ENCODE measurements around the gene CTSD. TPM values are rescaled to one million over a fixed set of nuclear protein-coding genes. Genes with fewer than 3 reads are reported as not detected.

Gene CTSD
- total RNA-seq, 1 donor from 2014 or later = 44.9 TPM

DNA sequence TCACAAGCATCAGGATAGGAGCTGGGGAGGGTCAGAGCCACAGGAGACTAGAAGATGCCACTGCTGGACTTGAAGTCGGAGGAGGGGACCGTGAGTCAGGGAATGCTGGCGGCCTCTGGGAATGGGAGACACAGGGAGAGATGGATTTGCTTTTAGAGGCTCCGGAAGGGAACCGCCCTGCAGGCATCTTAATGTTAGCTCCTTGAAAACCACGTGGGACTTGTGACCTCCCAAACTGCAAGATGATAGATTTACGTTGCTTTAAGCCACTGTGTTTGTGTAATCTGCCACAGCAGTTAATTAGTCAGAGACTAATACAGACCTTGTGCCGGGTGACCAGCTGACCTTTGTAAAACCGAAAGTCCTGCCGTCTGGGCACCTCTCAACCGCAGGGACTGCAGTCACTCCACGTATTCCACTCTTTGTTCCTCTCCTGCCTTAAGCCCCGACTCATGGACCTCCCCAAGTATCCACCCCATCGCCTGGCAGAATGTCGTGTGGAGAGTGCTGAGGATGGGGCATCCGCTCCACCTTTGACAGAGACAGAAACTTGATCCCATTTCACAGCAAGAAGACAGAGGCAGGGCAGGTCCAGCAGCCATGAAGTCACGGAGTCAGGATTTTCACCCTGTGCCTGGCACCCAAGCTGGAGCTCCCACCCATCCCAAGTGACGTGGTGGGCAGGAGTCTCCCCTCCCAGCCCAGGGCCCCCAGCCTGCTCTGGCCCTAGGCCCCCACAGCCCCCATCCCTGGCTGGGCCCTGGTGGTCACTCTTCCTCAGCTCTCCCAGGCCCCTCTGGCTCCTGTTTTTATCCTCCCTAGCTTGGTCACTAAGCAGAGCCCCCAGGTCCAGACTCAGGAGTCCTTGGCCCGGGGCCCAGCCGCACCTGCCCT, 19.4 kb upstream of the CTSD start:
- H3K9me3 ChIP-seq (ENCODE audit: control insufficient read depth in 3 of 3, low read length in 3 of 3) = no peaks in the 10 kb centered on the region
- peaks cover 0 to 3% (median 2%) of the 10 kb centered on the region in 3 donors for H3K4me1 ChIP-seq (ENCODE audit: control insufficient read depth in 3 of 3, insufficient read depth in 3 of 3, low read length in 3 of 3)
- no peak overlapping the region for H3K9ac ChIP-seq (ENCODE audit: low read depth in 1 of 3, low read length in 3 of 3)
- H3K4me3 ChIP-seq (ENCODE audit: low read length in 3 of 3) = no peak overlapping the region
- no peaks in the 10 kb centered on the region for H3K36me3 ChIP-seq (ENCODE audit: control insufficient read depth in 3 of 3, insufficient read depth in 3 of 3, low read length in 3 of 3)
- H3K27ac ChIP-seq (ENCODE audit: low read depth, low read length) = no peak overlapping the region
- H3K27me3 ChIP-seq (ENCODE audit: control insufficient read depth in 3 of 3, insufficient read depth in 3 of 3, low read length in 3 of 3) = peaks cover 0 to 22% (median 3%) of the 10 kb centered on the region in 3 donors

DNA sequence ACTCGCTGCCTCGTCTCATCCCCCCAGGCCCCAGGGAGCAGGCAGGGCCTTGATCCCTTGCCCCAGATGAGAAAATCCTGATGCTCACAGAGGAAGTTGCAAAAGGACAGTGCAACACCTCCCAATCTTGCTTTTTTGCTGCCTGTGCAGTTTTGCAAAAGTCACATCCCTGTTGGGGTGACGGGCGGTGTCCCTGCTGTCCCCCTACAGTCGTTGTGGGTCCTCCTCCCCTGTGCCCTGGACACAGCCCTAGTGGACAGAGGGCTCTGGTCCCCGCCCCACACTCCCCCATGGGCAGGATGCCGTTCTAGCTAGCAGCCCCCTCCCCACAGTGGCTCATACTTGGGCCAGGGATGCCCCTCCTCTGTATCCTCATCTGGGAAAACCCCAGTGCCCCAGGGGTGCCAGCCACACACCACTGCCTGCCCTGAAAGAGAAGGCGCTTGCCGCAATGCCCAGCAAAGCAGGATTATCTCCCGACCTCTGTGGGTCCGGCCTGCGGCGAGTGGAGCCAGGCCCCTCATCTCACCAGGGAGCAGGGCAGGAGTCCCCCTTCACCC, 18.4 kb upstream of the CTSD start:
- Histone ChIP-seq H3K4me3 (ENCODE audit: low read length in 3 of 3) (no peak overlapping the region), H3K27me3 (ENCODE audit: control insufficient read depth in 3 of 3, insufficient read depth in 3 of 3, low read length in 3 of 3) (peaks cover 0 to 27% (median 7%) of the 10 kb centered on the region in 3 donors), H3K4me1 (ENCODE audit: control insufficient read depth in 3 of 3, insufficient read depth in 3 of 3, low read length in 3 of 3) (peaks cover 0 to 3% (median 2%) of the 10 kb centered on the region in 3 donors), H3K27ac (ENCODE audit: low read depth, low read length) (no peak overlapping the region), H3K9ac (ENCODE audit: low read depth in 1 of 3, low read length in 3 of 3) (no peak overlapping the region), H3K36me3 (ENCODE audit: control insufficient read depth in 3 of 3, insufficient read depth in 3 of 3, low read length in 3 of 3) (no peaks in the 10 kb centered on the region), H3K9me3 (ENCODE audit: control insufficient read depth in 3 of 3, low read length in 3 of 3) (no peaks in the 10 kb centered on the region)

DNA sequence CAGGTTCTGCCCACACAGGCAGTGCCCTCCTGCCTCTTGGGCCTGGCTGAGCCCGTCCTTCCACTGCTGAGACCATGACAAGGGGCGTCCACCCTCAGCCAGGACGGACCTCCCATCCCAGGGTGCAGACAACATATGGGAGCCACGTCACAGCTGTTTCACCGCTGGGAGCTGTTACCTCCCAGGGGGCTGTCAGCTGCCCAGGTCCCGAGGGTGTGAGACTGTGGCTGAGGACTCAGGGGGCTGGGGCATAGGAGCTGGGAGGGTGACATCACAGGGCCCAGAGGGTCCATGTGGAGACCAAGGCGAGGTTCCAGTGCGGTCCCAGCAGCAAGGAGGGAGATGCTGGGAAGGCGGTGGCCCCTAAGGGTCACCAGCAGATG, 17.9 kb upstream of the CTSD start:
- no peak overlapping the region for H3K4me3 ChIP-seq (ENCODE audit: low read length in 3 of 3)
- no peaks in the 10 kb centered on the region for H3K36me3 ChIP-seq (ENCODE audit: control insufficient read depth in 3 of 3, insufficient read depth in 3 of 3, low read length in 3 of 3)
- H3K9me3 ChIP-seq (ENCODE audit: control insufficient read depth in 3 of 3, low read length in 3 of 3) = no peaks in the 10 kb centered on the region
- H3K4me1 ChIP-seq (ENCODE audit: control insufficient read depth in 3 of 3, insufficient read depth in 3 of 3, low read length in 3 of 3) = peaks cover 0 to 3% (median 2%) of the 10 kb centered on the region in 3 donors
- H3K27me3 ChIP-seq (ENCODE audit: control insufficient read depth in 3 of 3, insufficient read depth in 3 of 3, low read length in 3 of 3) = peaks cover 0 to 28% (median 12%) of the 10 kb centered on the region in 3 donors
- H3K27ac ChIP-seq (ENCODE audit: low read depth, low read length) = no peak overlapping the region
- H3K9ac ChIP-seq (ENCODE audit: low read depth in 1 of 3, low read length in 3 of 3) = no peak overlapping the region

DNA sequence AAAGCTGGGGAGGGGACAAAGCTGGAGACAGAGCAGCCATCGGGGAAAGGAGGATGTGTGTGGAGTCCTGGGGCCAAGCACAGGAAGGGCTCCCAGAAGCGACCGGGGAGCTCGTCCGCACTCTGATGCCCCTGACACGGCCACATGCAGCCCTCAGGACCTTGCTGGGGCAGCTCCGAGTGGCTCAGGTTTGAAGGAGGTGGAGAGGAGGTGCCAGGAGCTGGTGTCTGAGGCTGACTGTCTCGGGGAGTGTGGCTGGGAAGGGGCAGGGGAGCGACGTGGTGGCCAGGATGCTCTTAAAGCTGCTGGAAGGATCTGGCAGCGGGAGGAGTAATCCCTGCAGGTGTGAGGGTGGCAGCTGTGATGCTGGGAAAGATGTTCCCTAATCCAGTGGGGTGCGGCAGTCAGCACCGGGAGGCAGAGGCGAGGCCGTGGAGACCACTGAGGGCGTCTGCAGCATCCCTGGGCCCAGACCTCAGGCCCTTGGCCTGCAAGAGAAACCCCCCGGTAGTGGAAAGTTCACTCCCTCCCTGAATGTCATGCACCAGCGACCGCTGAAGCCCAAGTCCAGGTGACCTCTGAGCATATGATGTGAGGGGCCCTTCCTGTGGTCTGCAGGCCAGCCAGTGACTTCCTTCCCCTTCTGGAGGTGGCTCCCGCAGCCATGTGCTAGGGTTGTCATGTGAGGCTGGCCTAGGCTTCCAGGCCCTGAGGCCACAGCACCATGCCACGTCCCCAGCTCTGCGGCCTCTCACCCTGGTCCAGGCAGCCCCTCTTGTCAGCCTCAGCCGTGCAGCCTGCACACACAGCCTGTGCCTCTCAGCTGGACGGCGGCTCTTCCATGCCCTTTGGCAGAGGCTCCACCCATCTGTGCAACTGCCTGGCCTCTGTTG, 17.2 kb upstream of the CTSD start:
- no peak overlapping the region for H3K27ac ChIP-seq (ENCODE audit: low read depth, low read length)
- peaks cover 0 to 30% (median 12%) of the 10 kb centered on the region in 3 donors for H3K27me3 ChIP-seq (ENCODE audit: control insufficient read depth in 3 of 3, insufficient read depth in 3 of 3, low read length in 3 of 3)

DNA sequence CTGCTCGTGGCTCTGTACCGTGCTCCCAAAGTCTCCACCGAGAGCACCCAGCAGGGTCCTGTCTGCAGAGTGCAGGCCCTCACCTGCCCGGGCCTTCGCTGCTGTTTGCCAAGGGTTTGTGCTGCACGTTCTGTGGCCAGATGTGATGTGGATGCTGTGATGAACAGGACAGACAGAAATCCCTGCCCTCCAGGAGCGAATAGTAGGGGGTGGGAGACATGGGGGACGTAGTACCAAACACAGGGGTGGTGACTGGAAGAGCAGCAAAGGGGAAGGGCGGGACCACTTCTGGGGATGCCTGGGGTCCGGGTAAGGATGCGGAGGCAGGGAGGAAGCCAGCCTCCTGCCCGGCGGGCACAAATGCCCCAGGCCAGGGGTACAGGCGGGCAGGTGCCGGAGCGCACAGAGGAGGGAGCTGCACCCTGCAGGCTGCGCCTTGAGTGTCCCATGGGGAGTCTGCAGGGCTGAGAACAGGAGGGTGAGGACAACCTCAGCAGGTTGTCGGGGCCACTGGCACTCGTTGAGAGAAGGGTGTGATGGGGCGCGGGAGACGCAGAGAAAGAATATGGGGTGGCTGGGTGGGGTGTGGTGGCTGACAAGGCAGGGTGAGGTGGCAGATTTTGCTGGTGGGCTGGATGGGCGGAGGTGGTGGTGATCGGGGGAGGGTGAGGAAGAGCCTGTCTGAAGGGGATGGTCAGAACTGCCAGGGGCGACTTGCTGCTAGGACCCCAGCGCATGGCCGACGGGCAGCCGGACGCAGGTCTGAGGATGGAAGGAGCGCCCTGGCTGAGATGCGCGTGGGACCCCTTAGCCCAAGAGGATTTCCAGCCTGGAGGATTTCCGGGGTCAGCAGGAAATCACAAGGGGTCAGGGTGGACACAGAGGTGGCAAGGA, 16.3 kb upstream of the CTSD start:
- no peaks in the 10 kb centered on the region for H3K36me3 ChIP-seq (ENCODE audit: control insufficient read depth in 3 of 3, insufficient read depth in 3 of 3, low read length in 3 of 3)
- H3K9me3 ChIP-seq (ENCODE audit: control insufficient read depth in 3 of 3, low read length in 3 of 3) = no peaks in the 10 kb centered on the region
- no peak overlapping the region for H3K27ac ChIP-seq (ENCODE audit: low read depth, low read length)
- peaks cover 0 to 30% (median 12%) of the 10 kb centered on the region in 3 donors for H3K27me3 ChIP-seq (ENCODE audit: control insufficient read depth in 3 of 3, insufficient read depth in 3 of 3, low read length in 3 of 3)
- H3K4me1 ChIP-seq (ENCODE audit: control insufficient read depth in 3 of 3, insufficient read depth in 3 of 3, low read length in 3 of 3) = peaks cover 0 to 3% (median 0%) of the 10 kb centered on the region in 3 donors
- no peak overlapping the region for H3K9ac ChIP-seq (ENCODE audit: low read depth in 1 of 3, low read length in 3 of 3)
- H3K4me3 ChIP-seq (ENCODE audit: low read length in 3 of 3) = no peak overlapping the region

More for the DNA sequence above, 17.2 kb upstream of the CTSD start:
- Histone ChIP-seq H3K36me3 (ENCODE audit: control insufficient read depth in 3 of 3, insufficient read depth in 3 of 3, low read length in 3 of 3) (no peaks in the 10 kb centered on the region), H3K4me1 (ENCODE audit: control insufficient read depth in 3 of 3, insufficient read depth in 3 of 3, low read length in 3 of 3) (peaks cover 0 to 3% (median 2%) of the 10 kb centered on the region in 3 donors), H3K9me3 (ENCODE audit: control insufficient read depth in 3 of 3, low read length in 3 of 3) (no peaks in the 10 kb centered on the region), H3K9ac (ENCODE audit: low read depth in 1 of 3, low read length in 3 of 3) (no peak overlapping the region), H3K4me3 (ENCODE audit: low read length in 3 of 3) (no peak overlapping the region)

DNA sequence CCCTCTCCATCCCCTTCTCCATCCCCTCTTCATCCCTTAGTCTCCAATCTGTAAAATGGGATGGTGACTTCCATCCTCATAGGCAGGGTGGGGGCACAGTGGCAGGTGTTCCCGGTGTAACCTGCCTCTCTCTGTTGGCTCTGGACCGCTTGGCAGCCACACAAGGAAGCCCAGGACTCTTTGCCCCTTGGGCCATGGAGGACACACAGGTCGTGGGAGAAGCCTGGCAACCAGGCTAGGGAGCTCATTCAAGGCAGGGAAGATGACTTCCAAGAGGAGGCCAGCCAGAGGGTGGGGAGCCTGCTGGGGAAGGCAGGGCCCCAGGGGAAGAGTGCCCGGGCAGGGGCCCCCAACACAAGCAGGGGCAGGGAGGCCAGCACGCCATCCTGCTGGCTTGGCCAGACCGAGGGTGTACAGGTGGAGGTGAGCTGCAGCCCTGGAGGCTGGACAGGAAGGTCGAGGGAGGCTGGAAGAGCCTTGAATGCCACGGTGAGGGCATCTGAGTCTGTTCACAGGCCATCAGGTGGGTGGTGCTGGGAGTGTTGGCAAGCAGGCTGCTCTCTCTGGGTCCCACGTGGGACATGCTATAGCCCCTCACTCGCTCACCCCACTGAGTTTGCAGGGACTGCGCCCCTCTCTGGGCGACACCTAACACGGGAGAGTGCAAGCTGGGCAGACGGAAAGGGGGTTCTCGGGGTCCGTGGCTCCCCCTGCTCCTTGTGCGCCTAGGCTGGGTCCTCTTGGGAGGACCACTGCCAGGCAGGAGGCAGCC, 15.5 kb upstream of the CTSD start:
- Histone ChIP-seq H3K27ac (ENCODE audit: low read depth, low read length) (no peak overlapping the region), H3K9me3 (ENCODE audit: control insufficient read depth in 3 of 3, low read length in 3 of 3) (no peaks in the 10 kb centered on the region), H3K27me3 (ENCODE audit: control insufficient read depth in 3 of 3, insufficient read depth in 3 of 3, low read length in 3 of 3) (peaks cover 0 to 30% (median 12%) of the 10 kb centered on the region in 3 donors), H3K4me3 (ENCODE audit: low read length in 3 of 3) (no peak overlapping the region), H3K9ac (ENCODE audit: low read depth in 1 of 3, low read length in 3 of 3) (no peak overlapping the region), H3K36me3 (ENCODE audit: control insufficient read depth in 3 of 3, insufficient read depth in 3 of 3, low read length in 3 of 3) (no peaks in the 10 kb centered on the region), H3K4me1 (ENCODE audit: control insufficient read depth in 3 of 3, insufficient read depth in 3 of 3, low read length in 3 of 3) (peaks cover 0 to 3% (median 0%) of the 10 kb centered on the region in 3 donors)

DNA sequence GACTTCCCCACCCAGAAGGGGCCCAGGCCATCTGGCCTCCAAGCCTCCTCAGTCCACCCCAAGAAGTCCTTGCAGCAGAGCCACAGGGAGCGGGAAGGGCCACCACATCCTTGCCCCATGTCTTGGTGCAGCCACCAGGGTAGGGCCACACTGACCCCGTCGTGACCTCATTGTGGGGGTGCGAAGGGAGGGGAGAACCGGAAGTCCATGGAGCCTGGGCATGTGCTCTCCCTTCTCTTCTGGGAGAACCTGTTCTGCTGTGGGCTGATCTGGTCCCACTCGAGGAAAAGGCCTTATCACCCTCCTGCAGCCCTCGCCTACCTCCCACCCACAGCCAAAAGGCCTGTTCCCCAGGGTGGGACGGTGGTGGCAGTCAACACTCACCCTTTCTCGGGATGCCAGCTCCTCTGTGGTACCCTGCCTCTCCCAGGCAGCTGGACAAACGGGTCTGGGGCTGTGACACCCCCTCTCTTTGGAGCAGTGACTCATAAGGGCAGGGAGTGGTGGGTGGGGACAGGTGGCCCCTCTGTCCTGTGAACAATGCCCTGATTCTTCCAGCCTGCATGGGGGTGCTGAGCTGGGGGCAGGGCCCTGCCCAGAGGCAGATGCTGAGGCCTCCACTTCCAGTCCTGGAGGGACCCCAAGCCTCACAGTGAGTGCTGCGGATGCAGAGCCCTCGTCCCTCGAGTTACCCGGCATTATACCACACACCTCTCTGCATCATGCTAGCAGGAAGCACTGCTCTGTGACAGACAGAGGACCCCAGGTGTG, 14.6 kb upstream of the CTSD start:
- Histone ChIP-seq H3K4me3 (ENCODE audit: low read length in 3 of 3) (no peak overlapping the region), H3K36me3 (ENCODE audit: control insufficient read depth in 3 of 3, insufficient read depth in 3 of 3, low read length in 3 of 3) (no peaks in the 10 kb centered on the region), H3K27ac (ENCODE audit: low read depth, low read length) (no peak overlapping the region), H3K27me3 (ENCODE audit: control insufficient read depth in 3 of 3, insufficient read depth in 3 of 3, low read length in 3 of 3) (peaks cover 0 to 27% (median 12%) of the 10 kb centered on the region in 3 donors), H3K4me1 (ENCODE audit: control insufficient read depth in 3 of 3, insufficient read depth in 3 of 3, low read length in 3 of 3) (peaks cover 0 to 4% (median 0%) of the 10 kb centered on the region in 3 donors), H3K9me3 (ENCODE audit: control insufficient read depth in 3 of 3, low read length in 3 of 3) (no peaks in the 10 kb centered on the region), H3K9ac (ENCODE audit: low read depth in 1 of 3, low read length in 3 of 3) (no peak overlapping the region)

DNA sequence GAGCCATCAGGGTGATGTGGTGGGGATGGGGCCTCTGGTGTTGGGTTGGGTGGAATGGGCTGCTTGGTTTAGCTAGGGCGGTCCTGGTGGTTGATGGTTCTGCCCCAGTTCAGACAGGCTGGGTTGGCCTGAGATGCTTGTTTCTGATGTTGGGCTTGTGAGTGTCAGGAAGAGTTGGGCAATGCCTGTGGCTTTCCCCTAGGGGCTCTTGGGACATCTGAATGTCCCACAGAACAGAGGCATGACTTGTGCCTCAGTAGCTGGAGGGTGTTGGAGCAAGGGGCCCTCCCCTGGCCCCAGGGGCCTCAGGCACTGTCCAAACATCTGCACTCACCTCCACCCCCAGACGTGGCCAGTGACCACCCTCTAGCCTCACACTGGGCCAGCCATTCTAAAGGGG, 14.0 kb upstream of the CTSD start:
- Histone ChIP-seq H3K9ac (ENCODE audit: low read depth in 1 of 3, low read length in 3 of 3) (no peak overlapping the region), H3K36me3 (ENCODE audit: control insufficient read depth in 3 of 3, insufficient read depth in 3 of 3, low read length in 3 of 3) (no peaks in the 10 kb centered on the region), H3K27me3 (ENCODE audit: control insufficient read depth in 3 of 3, insufficient read depth in 3 of 3, low read length in 3 of 3) (peaks cover 0 to 27% (median 12%) of the 10 kb centered on the region in 3 donors), H3K4me3 (ENCODE audit: low read length in 3 of 3) (no peak overlapping the region), H3K27ac (ENCODE audit: low read depth, low read length) (no peak overlapping the region), H3K4me1 (ENCODE audit: control insufficient read depth in 3 of 3, insufficient read depth in 3 of 3, low read length in 3 of 3) (peaks cover 0 to 6% (median under 1%) of the 10 kb centered on the region in 3 donors), H3K9me3 (ENCODE audit: control insufficient read depth in 3 of 3, low read length in 3 of 3) (no peaks in the 10 kb centered on the region)
